HG03575 (cell line): ENCODE results near the gene MPO.

Source experiments
- ATAC-seq: cut with Tn5 transposase; IDR thresholded peaks from one replicate; pipeline ENCODE4 v1.9.1; 2021; ENCODE audit not compliant: unreplicated experiment, insufficient number of reproducible peaks, low FRiP score; ENCODE audit errors: extremely low read depth

The MPO gene

DNA sequence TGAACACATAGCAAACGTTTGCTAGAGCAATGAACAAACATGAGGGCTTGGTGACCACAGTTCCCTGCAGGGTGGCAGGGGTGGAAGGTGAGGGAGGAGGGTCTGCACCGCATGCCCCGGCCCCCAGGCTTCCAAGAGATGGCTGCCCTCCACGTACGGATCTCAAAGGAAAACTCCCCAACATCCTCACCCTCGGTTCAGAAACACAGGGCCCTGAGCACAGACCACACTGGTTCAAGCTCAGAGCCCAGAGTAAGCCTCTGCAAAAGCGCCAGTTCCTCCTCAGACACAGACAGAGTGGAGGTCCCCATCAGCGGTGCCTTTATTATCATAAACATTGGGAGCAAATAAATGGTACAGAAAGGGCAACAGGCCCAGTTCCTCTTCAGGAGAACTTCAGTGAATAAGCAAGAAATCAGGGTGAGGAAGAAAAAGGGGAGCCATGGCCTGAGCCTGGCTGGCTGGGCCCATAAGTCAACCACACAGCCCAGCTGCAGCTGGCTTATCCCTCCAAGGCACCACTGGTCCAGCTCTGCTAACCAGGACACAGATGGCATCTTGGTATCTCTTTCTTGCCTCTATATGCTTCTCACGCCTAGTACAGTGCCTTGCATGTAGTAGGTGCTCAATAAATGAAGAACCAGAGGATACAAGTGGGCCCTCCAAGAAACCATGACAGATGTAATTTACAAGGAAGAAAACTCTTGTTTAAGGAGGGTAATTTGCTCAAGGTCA is 11.0 kb downstream of the MPO start:
- ATAC-seq: no peak

DNA sequence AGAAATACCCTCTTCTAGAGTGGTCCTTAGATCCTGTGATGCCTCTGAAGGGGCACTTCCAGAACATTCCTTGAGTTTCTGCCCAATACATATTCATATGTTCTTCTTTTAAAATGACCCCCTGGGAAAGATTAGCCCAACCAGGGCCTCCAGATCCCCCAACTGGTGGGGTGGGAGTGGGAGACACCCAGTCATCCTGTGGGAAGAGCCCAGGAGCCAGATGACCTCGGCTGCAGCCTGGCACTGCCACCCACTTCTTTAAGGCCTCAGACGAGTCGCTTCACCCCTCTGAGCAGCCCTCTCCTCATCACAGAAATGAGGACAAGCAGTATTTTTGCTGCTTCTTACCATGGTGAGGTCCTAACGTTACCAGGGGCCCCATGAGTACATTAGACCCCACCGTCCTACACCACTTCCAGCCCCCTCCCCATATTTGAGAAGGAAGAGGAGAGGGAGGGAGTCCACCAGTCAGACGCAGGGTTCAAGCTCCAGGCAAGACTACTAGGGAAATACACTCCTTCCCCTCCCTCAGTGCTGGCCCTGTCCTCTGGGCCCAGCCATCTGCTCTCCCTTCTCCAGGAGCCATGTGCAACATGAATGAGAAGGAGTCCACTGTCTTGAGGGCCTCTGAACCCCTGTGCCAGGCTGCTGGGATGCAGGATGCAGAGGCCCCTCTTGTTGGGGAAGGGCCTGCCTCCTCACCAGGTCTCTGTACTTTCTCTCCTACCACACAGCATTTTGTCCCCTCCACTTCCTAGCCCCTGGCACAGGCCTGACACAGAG is 11.8 kb downstream of the MPO start:
- ATAC-seq: no peak

DNA sequence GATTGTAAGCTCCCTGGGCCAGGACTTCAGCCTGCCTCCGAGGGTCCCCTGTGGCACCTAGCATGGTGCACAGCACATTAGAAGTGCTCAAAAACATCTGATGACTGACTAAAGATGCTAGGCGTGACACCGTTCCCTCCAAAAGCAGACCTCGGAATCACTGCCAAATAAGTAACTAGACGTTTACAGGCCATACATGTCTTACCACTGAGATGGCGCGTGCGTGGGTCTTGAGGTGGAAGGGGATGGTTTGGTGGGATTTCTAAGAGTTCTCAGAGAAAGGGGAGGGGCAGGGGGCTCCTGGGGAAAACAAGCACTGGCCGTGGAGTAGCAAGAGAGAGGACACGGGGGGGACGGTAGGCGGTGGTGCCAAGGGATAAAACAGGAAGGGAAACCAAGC is 12.4 kb downstream of the MPO start:
- no peak for ATAC-seq

DNA sequence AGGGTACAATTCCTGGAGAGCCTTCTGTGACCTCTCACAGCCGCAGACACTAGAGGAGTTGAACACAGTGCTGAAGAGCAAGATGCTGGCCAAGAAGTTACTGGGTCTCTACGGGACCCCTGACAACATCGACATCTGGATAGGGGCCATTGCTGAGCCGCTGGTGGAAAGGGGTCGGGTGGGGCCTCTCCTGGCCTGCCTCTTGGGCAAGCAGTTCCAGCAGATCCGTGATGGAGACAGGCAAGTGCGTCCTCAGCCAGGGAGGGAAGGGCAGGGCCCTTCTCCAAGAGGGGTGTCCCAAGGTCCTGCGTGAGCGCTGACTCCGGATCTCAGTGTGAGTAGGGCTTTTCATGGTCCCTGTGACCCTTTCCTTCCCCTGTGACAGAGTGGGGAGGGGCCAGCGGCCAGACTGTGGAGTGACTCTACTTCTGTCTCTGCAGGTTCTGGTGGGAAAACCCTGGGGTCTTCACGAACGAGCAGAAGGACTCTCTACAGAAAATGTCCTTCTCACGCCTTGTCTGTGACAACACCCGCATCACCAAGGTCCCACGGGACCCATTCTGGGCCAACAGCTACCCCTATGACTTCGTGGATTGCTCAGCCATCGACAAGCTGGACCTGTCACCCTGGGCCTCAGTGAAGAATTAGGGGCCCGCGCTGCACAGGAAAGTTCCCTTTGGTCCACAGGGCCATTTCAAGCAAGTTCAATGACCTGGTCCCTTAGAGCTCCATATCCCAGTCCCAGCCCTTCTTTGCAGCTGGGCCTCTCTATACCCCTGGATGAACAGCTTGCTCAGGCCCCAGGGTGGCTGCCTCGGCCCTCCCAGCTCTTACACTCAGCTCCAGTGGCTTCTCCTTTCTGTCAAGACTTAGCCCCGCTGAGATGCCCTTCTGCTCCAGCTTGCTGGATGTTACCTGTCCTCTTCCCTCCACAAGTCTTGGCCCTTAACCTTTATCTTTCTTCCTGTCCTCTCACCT is 13.1 kb downstream of the MPO start:
- no peak for ATAC-seq

DNA sequence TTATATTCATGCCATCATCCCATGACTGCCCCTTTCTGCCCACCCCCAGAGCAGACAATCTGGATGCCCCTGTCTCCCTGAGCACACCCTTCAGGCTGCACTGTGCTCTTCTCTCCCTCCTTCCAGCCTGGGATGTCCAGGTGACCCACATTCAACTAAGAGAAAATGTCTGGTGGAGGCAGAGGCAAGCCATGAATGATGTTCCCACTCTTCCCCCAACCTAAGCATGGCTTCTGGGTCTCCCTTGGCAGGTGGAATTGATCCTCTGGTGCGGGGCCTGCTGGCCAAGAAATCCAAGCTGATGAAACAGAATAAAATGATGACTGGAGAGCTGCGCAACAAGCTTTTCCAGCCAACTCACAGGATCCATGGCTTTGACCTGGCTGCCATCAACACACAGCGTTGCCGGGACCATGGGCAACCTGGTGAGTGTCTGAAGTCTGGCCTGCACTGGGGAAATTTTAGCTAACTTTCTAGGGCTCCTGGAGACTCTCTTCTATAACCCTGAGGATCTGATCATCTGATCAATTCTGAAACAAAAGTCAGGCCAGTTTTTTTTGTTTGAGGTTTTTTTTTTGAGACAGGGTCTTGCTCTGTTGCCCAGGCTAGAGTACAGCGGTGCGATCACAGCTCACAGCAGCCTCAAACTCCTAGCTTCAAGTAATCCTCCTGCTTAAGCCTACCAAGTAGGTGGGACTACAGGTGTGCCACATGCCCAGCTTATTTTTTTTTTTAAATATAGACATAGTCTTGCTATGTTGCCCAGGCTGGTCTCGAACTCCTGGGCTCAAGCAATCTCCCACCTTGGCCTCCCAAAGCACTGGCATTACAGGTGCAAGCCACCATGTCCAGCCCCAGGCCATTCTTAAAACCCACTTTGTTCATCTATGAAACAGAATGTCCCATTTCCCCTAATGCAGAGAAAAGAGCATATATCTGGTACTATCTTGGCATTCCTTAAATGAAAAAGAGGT is 14.5 kb downstream of the MPO start:
- ATAC-seq: no peak

DNA sequence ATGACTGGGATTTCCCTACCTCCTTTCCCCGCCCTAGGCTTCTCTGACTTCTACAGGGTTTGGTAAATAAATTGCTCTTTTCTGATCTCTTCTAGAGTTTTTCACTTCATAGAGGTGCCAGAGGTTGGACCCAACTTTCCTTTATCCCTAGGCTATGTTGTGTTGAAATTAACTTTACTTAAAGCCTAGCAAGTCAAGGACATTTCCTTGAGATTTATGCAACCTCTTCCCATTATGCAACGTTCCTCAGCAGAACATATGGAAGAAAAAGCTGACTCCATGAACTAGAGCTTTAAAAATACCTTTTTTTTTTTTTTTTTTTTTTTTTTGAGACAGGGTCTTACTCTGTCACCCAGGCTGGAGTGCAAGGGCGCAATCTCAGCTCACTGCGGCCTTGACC is 15.5 kb downstream of the MPO start:
- ATAC-seq: no peak

DNA sequence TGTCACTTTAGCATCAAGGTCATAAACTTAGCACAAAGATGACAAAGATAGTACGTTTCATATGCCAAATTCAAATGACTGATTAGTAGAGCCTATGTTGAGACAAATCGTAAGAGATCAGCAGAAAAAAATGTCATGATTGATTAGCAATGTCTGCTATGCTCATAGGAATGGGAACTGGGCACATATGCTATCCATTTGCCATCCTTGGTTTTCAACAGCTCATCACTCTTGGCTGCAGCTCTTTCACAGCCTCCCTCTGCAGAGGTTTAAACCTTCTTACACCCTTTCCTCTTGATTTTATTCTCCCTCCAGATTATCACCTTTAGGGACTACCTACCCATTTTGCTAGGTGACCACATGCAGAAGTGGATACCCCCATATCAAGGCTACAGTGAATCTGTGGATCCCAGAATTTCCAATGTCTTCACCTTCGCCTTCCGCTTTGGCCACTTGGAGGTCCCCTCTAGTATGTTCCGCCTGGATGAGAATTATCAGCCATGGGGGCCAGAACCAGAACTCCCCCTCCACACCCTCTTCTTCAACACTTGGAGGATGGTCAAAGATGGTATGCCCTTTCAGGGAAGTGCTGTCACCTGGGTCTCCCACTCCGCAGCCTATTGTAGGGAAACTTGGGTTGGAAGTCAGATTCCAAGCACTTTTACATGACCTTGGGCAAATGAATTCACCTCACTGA is 16.2 kb downstream of the MPO start:
- no peak for ATAC-seq

DNA sequence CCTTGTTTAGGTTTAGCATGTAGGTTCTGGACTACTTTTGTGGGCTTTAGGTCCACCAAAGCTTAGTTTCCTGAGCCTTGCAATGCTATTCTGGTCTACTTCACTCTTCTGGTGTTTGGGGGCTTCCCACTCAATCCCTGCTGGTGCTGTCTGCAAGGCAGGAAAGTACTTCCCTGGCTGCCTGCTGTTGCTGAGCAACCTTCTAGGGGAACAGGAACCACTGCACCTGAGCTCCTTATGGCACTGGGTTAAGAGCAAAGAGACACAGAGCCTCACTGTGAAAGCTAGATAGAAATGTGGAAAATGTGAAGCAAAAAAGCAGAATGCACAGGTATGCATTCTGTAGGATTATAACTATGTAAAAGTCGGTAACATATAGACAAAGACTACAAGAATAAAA is 17.0 kb downstream of the MPO start:
- no peak for ATAC-seq

DNA sequence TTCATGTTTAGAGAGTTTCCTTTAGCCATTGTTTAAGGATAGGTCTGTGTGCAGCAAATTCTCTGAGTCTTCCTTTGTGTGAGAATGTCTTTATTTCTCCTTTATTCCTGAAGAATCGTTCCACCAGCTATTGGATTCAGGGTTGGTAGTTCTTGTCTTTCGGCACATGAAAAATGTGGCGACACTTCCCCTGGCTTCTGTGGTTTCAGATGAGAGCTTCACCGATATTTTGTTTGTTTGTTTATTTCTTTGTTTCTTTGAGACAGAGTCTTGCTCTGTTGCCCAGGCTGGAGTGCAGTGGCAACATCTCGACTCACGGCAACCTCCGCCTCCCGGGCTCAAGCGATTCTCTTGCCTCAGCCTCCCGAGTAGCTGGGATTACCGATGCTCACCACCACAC is 18.6 kb downstream of the MPO start:
- no peak for ATAC-seq

DNA sequence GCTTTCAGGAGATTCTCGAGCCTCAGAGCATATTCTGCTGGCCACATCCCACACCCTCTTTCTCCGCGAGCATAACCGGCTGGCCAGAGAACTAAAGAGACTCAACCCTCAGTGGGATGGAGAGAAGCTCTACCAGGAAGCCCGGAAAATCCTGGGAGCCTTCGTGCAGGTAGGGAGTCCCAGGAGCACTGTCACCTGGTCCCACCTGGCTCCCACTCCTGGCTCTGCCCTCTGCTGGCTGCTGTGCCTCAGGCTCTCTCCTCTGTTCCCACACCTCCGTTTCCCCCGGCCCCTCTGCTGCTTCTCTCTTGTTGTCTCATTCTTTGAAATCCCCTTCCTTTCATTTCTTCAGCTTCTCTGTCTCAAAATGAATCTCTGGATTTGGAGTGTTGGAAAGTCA is 25.9 kb downstream of the MPO start:
- no peak for ATAC-seq

DNA sequence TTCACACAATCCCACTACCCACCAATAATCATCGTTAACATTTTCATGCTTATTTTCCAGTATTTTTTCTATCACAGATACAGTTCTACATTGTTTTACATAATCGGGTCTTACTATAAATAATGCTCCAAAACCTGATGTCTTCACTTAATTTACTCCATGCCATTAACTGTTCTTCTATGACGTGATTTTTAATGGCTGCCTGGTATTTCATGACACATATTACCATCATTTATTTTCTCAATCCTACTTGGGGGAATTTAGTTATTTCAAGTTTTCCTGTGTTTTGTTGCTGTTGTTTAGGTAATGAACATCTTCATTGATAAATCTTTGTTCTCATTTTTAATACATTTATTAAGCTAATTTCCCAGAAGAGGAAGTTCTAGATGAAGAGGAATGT is 27.7 kb downstream of the MPO start:
- no peak for ATAC-seq

DNA sequence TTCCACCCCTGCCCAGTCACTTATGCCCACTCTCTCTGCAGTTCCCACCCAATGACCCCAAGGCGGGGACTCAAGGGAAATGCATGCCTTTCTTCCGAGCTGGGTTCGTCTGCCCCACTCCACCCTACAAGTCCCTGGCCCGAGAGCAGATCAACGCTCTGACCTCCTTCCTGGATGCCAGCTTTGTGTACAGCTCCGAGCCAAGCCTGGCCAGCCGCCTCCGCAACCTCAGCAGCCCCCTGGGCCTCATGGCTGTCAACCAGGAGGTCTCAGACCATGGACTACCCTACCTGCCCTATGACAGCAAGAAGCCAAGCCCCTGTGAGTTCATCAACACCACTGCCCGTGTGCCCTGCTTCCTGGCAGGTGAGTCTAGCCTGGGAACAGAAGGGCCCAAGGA is 28.6 kb downstream of the MPO start:
- ATAC-seq: no peak

DNA sequence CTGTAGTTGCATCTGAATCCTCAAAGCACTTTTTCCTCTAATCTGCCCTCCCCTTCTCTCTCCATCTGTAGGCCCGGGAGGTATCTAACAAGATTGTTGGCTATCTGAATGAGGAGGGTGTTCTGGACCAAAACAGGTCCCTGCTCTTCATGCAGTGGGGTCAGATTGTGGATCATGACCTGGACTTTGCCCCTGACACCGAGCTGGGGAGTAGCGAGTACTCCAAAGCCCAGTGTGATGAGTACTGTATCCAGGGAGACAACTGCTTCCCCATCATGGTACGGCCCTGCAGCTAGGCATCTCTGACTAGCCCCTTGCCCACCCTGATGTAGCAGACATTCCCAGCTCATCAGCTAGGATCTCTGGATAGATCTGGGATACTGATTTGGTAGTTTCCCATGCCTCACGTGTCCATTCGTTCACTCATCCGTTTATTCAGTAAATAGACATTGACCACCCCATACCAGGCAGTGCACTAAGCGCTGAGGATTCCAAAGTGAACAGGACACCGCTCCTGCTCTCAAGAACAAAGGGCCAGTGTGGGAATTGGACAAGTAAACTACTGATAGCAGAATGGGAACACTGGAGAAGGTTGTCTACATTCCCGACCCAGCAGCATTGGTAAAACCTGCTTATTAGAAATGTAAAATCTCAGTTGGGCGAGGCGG is 30.3 kb downstream of the MPO start:
- ATAC-seq: no peak

DNA sequence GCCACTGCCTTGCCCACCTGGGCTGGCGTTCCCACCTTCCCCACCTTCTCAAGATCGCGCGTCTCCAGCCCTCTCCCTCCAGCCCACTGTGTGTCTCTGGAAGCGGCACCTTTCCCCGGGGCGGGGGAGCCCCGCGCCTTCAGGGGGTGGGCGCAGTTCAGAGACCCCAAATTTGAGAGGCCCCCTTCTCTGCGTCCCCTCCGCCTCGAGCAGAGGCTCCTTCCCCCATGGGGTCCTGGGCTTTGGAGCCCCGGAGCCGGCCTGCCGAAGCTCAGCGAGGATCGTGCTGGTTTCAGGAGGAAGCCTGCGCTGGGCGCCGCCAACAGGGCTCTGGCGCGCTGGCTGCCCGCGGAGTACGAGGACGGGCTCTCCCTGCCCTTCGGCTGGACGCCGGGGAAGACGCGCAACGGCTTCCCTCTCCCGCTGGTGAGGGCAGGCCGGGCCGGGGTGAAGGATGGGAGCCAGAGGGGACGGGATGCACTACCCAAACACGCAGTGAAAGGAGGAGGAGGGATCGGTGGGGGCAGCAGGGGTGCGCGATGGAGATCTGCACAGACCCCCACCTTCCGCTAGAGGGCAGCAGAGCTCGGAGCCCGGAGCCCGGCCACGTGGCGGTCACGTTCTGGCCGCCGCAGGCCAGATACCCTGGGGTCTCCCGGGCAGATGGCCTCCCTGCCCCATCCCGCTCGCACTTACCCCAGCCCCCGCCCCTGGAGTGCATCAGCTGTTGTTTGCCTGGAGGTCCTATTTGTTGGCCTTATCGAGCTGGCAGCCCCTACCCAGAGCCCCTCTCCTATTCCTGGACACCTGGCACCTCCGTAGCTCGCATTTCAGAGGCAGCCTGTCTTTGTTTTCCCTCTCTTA is 31.2 kb downstream of the MPO start:
- no peak for ATAC-seq

DNA sequence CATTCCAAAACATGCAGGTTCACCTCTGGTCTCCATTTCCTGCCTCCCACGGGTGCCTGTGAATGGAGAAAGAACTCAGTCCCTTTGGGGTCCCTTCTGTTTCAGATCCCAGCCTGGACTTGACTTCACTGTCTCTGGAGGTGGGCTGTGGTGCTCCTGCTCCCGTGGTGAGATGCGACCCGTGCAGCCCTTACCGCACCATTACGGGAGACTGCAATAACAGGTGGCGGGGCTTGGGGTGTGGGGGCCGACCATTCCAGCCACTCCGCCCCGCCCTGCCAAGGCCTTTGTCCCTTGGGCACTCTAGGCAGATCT is 31.8 kb downstream of the MPO start:
- no peak for ATAC-seq

DNA sequence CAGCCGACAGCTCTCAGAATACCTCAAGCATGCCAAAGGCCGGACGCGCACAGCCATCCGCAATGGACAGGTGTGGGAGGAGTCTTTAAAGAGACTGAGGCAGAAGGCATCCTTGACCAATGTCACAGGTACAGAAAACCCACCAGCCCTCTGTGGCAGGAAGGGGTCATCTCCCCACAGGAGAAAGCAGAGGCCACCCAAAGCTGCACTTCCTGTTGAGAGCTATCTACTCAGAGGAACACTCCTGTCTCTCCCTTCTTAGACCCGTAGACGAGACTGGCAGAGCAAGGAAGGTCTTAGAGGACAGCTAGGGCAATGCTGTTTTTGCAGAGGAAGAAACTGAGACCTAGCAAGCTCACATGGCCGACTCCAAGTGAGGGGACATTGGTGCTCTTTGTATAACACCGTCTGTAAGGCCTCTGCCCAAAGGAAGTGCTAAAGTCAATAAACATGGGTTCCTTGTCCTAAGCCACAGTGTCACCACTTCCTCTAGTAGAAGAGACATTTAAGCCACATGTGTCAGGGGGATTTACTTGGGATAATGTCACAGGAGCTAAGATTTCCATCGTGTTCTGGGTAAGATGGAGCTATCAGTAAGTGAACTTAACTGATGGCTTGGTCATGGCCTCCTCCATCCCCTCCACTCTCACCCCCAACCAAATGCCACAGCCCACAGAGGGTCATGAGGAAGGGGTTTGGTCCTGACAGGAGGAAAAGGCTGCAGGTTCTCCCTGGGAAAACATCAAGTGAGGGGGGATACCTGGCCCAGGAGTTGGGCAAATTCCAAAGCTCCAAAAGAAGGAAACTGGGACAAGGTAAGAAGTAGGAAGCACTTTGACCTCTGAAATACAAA is 33.0 kb downstream of the MPO start:
- ATAC-seq: no peak
